OCI-LY7 (cell line): ENCODE measurements around the gene TMEM39A. TPM values are rescaled to one million over a fixed set of nuclear protein-coding genes. Genes with fewer than 3 reads are reported as not detected.

Experiments
- Bru-seq: library from RNA; stranded (reverse); fragments of 400-500 nt; gene quantifications from one replicate; lab custom pipeline; 2021; lab: Mats Ljungman, UMichigan
- BruChase-seq, 2 experiments: library from RNA; stranded (reverse); fragments of 400-500 nt; gene quantifications; one replicate each; lab custom pipeline; 2021; lab: Mats Ljungman, UMichigan
- BruUV-seq: library from RNA; stranded (reverse); fragments of 400-500 nt; replicated peaks from 2 replicates; lab custom pipeline; 2021; lab: Mats Ljungman, UMichigan
- CTCF ChIA-PET: fragments of 300-600 bp; sonication (Branson Sonifier 250); formaldehyde crosslinking; loops from one replicate; lab custom pipeline; 2022; ENCODE audit warnings: antibody characterized with exemption; ENCODE audit not compliant: unreplicated experiment; lab: Charles Lee
- POLR2A ChIA-PET: fragments of 300-600 bp; sonication (Branson Sonifier 250); formaldehyde crosslinking; loops from one replicate; lab custom pipeline; 2022; ENCODE audit warnings: antibody characterized with exemption; lab: Charles Lee
- DNase-seq: peaks from one replicate; pipeline ENCODE4 v3.0.0-alpha.2; 2015; ENCODE audit warnings: low spot score
- H2AFZ ChIP-seq: fragments of 200-600 bp; sonication (generic), shearing (Covaris generic); 2 replicates; pipeline ENCODE4 v1.6.1; 2014; ENCODE audit warnings: mild to moderate bottlenecking, antibody characterized with exemption, low read length, moderate library complexity
- H3K27ac ChIP-seq: fragments of 200-600 bp; sonication (generic); 2 replicates; pipeline ENCODE4 v1.5.1; 2014; ENCODE audit warnings: mixed run types, low read depth, mild to moderate bottlenecking, moderate library complexity, low read length, inconsistent platforms; ENCODE audit not compliant: poor library complexity, severe bottlenecking
- H3K36me3 ChIP-seq: fragments of 200-600 bp; sonication (generic); 2 replicates; pipeline ENCODE4 v1.6.1; 2014; ENCODE audit warnings: mild to moderate bottlenecking, antibody characterized with exemption, low read length, moderate library complexity, mixed read lengths; ENCODE audit not compliant: insufficient read depth
- H3K4me1 ChIP-seq: fragments of 200-600 bp; sonication (generic); 2 replicates; pipeline ENCODE4 v1.5.1; 2014; ENCODE audit warnings: mild to moderate bottlenecking, low read length; ENCODE audit not compliant: insufficient read depth, poor library complexity, severe bottlenecking
- H3K4me2 ChIP-seq: fragments of 200-600 bp; sonication (generic); 2 replicates; pipeline ENCODE4 v1.6.1; 2014; ENCODE audit warnings: mild to moderate bottlenecking, low read length
- H3K4me3 ChIP-seq: fragments of 200-600 bp; sonication (generic); 2 replicates; pipeline ENCODE4 v1.5.1; 2014; ENCODE audit warnings: mild to moderate bottlenecking, low read depth, low read length; ENCODE audit not compliant: poor library complexity, severe bottlenecking
- H3K79me2 ChIP-seq: fragments of 200-600 bp; sonication (generic); 2 replicates; pipeline ENCODE4 v1.6.1; 2016; ENCODE audit warnings: low read depth, mild to moderate bottlenecking, low read length, moderate library complexity, mixed read lengths; ENCODE audit not compliant: insufficient read depth
- H3K9me2 ChIP-seq: fragments of 200-600 bp; sonication (generic); 2 replicates; pipeline ENCODE4 v1.6.1; 2016; ENCODE audit warnings: mild to moderate bottlenecking, low read length, mixed read lengths; ENCODE audit not compliant: insufficient read depth
- H3K9me3 ChIP-seq: fragments of 200-600 bp; sonication (generic); 2 replicates; pipeline ENCODE4 v1.6.1; 2014; ENCODE audit warnings: mild to moderate bottlenecking, mixed run types, low read length, mixed read lengths
- H4K20me1 ChIP-seq: fragments of 200-600 bp; sonication (generic); 2 replicates; pipeline ENCODE4 v1.6.1; 2014; ENCODE audit warnings: mild to moderate bottlenecking, antibody characterized with exemption, low read length, moderate library complexity, mixed read lengths; ENCODE audit not compliant: insufficient read depth
- EZH2phosphoT487 ChIP-seq: fragments of 200-600 bp; sonication (generic); IDR thresholded peaks from 2 replicates; pipeline ENCODE4 v1.6.1; 2018; ENCODE audit warnings: low read depth, borderline replicate concordance, mild to moderate bottlenecking, mixed run types, antibody characterized with exemption, low read length, moderate library complexity, mixed read lengths
- intact Hi-C: fragments of 100-400 bp; cut with micrococcal nuclease; formaldehyde crosslinking; loops from one replicate; pipeline ENCODE4 v1.10.0; 2022; ENCODE audit not compliant: unreplicated experiment
- long read RNA-seq: library from polyadenylated mRNA; stranded (forward); transcript quantifications from one replicate; pipeline ENCODE4 v2.0.0, GENCODE V29; 2022
- total RNA-seq, 2 experiments: library from RNA; depleted of rRNA in 1 of 2; stranded (reverse); fragments of >200 nt in 1 of 2; shearing (Covaris generic) in 1 of 2; gene quantifications; 2 replicates each; pipeline ENCODE4 v1.2.3, GENCODE V29; 2014 to 2022
- TF ChIP-seq, protein P1 (sequence below): fragments of 200-600 bp; sonication (generic); conservative IDR thresholded peaks from 2 replicates; pipeline ENCODE4 v1.5.1; 2014; ENCODE audit warnings: mild to moderate bottlenecking, antibody characterized with exemption, low read length, moderate library complexity, mixed read lengths

TMEM39A gene, protein sequence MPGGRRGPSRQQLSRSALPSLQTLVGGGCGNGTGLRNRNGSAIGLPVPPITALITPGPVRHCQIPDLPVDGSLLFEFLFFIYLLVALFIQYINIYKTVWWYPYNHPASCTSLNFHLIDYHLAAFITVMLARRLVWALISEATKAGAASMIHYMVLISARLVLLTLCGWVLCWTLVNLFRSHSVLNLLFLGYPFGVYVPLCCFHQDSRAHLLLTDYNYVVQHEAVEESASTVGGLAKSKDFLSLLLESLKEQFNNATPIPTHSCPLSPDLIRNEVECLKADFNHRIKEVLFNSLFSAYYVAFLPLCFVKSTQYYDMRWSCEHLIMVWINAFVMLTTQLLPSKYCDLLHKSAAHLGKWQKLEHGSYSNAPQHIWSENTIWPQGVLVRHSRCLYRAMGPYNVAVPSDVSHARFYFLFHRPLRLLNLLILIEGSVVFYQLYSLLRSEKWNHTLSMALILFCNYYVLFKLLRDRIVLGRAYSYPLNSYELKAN
- 31.6 and 35.3 TPM in 2 replicates for total RNA-seq (2014; rRNA removed; shearing (Covaris generic))
- 42.8 and 42.9 TPM in 2 replicates for total RNA-seq (2022)
- Bru-seq, nascent RNA, result percentile 91 among the genes with signal in this experiment
- percentile 80 among the genes with signal in this experiment for BruChase-seq, experiment 1, labeled RNA remaining after a 6-hour chase
- percentile 88 among the genes with signal in this experiment for BruChase-seq, experiment 2, labeled RNA remaining after a 2-hour chase
- long read RNA-seq, full-length matches to known transcripts, result 21 of 49 reads
- long read RNA-seq, partial matches to known transcripts, result 5 of 49 reads
- long read RNA-seq, other reads (novel, unspliced or antisense), result 23 of 49 reads

GRCh38 chr3:119463171-119464169 lies at the start of gene TMEM39A:
TSS of gene TMEM39A (minus strand) at chr3:119463615. CDS start at chr3:119462074, 1,541 bp downstream.
- no peaks in the 10 kb centered on the region for H3K9me2 ChIP-seq

DNA sequence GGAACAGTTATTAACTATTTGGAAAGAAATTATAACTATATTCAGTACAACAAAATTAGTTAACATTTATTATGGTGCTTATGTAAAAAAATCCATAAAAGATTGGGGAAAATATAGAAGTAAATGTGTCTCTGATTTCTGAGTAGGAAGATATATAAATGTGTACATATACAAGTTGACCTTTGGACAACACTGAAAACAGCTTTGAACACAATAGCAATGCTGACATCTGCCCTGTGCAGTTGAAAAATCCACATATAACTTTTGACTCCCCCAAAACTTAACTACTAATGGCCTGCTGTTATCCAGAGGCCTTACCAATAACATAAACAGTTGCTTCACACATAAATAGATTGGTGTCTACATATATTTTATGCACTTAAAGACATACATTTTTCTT lies 47.3 kb upstream of the TMEM39A start:
- TF ChIP-seq, protein P1, sequence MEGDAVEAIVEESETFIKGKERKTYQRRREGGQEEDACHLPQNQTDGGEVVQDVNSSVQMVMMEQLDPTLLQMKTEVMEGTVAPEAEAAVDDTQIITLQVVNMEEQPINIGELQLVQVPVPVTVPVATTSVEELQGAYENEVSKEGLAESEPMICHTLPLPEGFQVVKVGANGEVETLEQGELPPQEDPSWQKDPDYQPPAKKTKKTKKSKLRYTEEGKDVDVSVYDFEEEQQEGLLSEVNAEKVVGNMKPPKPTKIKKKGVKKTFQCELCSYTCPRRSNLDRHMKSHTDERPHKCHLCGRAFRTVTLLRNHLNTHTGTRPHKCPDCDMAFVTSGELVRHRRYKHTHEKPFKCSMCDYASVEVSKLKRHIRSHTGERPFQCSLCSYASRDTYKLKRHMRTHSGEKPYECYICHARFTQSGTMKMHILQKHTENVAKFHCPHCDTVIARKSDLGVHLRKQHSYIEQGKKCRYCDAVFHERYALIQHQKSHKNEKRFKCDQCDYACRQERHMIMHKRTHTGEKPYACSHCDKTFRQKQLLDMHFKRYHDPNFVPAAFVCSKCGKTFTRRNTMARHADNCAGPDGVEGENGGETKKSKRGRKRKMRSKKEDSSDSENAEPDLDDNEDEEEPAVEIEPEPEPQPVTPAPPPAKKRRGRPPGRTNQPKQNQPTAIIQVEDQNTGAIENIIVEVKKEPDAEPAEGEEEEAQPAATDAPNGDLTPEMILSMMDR, result no peak
- TF ChIP-seq EZH2phosphoT487, result no peak
- no peak overlapping the region for H2AFZ ChIP-seq
- CTCF ChIA-PET, result no interaction called here
- no peak for DNase-seq
- H3K4me1 ChIP-seq, result no peaks in the 10 kb centered on the region
- no peak overlapping the region for H3K4me2 ChIP-seq
- H3K9me3 ChIP-seq, result no peaks in the 10 kb centered on the region
- H4K20me1 ChIP-seq, result no peaks in the 10 kb centered on the region
- no peak overlapping the region for H3K27ac ChIP-seq
- H3K79me2 ChIP-seq, result no peaks in the 10 kb centered on the region
- no peak overlapping the region for H3K4me3 ChIP-seq
- intact Hi-C loops, result no loop called here
- POLR2A ChIA-PET, result interaction anchor here (1.0 kb wide), 1 partner anchor 12 kb away, joined by 6 read pairs; the partner anchor contains the start of gene TIMMDC1
- no TSS peak for BruUV-seq
- H3K9me2 ChIP-seq, result no peaks in the 10 kb centered on the region
- H3K36me3 ChIP-seq, result peaks cover 85% of the 10 kb centered on the region

More at GRCh38 chr3:119463171-119464169, at the start of gene TMEM39A:
- Histone ChIP-seq H3K27ac (peak within 1 kb of the TSS; percentile 66), H3K36me3 (peaks cover 34% of the 10 kb centered on the region), H3K4me1 (peaks cover 23% of the 10 kb centered on the region), H4K20me1 (no peaks in the 10 kb centered on the region), H3K79me2 (peaks cover 26% of the 10 kb centered on the region), H2AFZ (peak within 1 kb of the TSS; percentile 79), H3K9me3 (no peaks in the 10 kb centered on the region), H3K4me3 (peak within 1 kb of the TSS; percentile 91), H3K4me2 (peak within 1 kb of the TSS; percentile 86)
- ChIA-PET POLR2A (interaction anchor here (0.6 to 5.9 kb wide), 17 partner anchors 9 to 631 kb away, joined by 3 to 67 read pairs (median 4); partner anchors contain the start of genes B4GALT4, GSK3B and TIMMDC1), CTCF (interaction anchor here (0.6 to 1.2 kb wide), 2 partner anchors 28 to 88 kb away, joined by 3 read pairs; no protein-coding TSS in a partner anchor)
- intact Hi-C loops, result loop anchor here (5.0 to 10.0 kb wide), 2 partner anchors 61 to 631 kb away; partner anchors contain the start of gene GSK3B
- BruUV-seq, result TSS peak; percentile 67
- TF ChIP-seq EZH2phosphoT487, result no peak
- TF ChIP-seq, protein P1, result no peak
- peak; percentile 99 for DNase-seq
